DLD1 (cell line): Measurements from ENCODE around the gene TMEM129.
"Not testable (repeated sequence)": the region's sequence is repeated elsewhere in the genome, so short reads cannot be mapped to it uniquely, and the experiment has no call there.

ENCODE experiments used
- in situ Hi-C: cut with HindIII; loops from 2 replicates; pipeline ENCODE4 v1.10.0; 2017; ENCODE audit warnings: low sequenced_read_pairs

TMEM129 gene

DNA sequence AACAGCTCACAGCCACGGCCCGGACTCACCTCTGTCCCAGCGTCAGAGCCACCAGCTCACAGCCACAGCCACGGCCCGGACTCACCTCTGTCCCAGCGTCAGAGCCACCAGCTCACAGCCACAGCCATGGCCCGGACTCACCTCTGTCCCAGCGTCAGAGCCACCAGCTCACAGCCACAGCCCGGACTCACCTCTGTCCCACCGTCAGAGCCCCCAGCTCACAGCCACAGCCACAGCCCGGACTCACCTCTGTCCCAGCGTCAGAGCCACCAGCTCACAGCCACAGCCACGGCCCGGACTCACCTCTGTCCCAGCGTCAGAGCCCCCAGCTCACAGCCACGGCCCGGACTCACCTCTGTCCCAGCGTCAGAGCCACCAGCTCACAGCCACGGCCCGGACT lies 50.1 kb downstream of the TMEM129 start:
- in situ Hi-C loops, result not testable (repeated sequence)

- in situ Hi-C loops, result no loop called here
Measured at GRCh38 chr4:1670279-1670678, 50.8 kb downstream of the TMEM129 start.

GRCh38 chr4:1669850-1670249 lies 51.3 kb downstream of the TMEM129 start:
- in situ Hi-C loops, result no loop called here

GRCh38 chr4:1669270-1669669 lies 51.9 kb downstream of the TMEM129 start:
- in situ Hi-C loops, result no loop called here

- in situ Hi-C loops, result no loop called here
Measured at GRCh38 chr4:1668488-1668840, 52.7 kb downstream of the TMEM129 start.

DNA sequence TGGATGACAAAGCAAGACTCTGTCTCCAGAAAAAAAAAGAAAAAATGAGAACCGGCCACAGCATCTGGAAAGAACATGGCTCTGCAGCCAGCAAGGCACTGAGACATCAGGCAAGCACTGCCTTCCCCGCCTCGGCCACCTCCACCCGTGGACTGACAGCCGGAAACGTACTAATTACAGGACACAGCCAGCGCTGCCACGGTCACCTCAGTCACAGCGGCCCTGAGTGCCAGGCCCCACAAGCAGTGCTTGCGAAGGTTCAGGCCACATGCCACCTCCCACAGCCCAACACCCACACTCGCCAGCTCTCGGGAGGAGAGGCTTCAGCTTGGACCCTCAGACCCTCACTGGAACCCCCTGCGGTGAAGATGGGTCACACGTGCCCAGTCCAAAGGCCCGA lies 53.9 kb downstream of the TMEM129 start:
- in situ Hi-C loops, result no loop called here

DNA sequence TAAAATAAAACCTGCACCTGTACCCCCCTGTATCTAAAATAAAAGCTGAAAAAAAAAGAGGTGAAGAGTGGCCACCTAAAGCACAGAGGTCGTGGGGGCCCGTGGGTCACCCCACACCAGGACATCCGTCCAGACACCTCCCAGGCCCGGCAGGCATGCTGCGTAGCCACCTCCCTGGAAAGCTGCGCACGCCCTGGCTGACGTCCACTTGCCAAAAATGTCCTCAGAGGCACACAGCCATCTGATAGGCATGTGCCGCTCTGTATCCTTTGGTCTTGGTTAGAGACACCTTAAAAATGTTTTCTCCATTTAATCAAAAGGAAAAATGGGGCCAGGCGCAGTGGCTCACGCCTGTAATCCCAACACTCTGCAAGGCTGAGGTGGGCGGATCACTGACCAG lies 54.7 kb downstream of the TMEM129 start:
- in situ Hi-C loops, result no loop called here
